ENCODE data around the gene LRRC63. TPM values are rescaled to one million over a fixed set of nuclear protein-coding genes. Genes with fewer than 3 reads are reported as not detected.

LRRC63 gene
- total and polyA plus RNA-seq, 9 of the 15 experiments (the other 6 are each of a cell fraction or from before 2014, with no cell fraction given), result 0.07 to 0.41 (median 0.24) TPM; not detected in 1

GRCh38 chr13:46169758-46170157 is 42.0 kb upstream of the LRRC63 start (continued):
- TF ChIP-seq PKNOX1 (IDR thresholded peaks at IDR 0.05), result no peak
- TF ChIP-seq BRCA1 (IDR thresholded peaks at IDR 0.05), result no peak
- no peak for TF ChIP-seq BRCA1 (CRISPR knock-in tag; IDR thresholded peaks at IDR 0.05)
- TF ChIP-seq MGA (IDR thresholded peaks at IDR 0.05), result no peak
- no peak for TF ChIP-seq ARID2 (IDR thresholded peaks at IDR 0.05)
- TF ChIP-seq TCF7L2 (IDR thresholded peaks at IDR 0.05; ENCODE audit: low read depth, low read length), result no peak
- TF ChIP-seq NELFE (IDR thresholded peaks at IDR 0.05; ENCODE audit: insufficient read depth, insufficient read length), result no peak
- TF ChIP-seq CEBPB (tag; IDR thresholded peaks at IDR 0.05), result no peak
- TF ChIP-seq MEF2D (tag; conservative IDR thresholded peaks at IDR 0.05; ENCODE audit: low read depth), result no peak
- TF ChIP-seq ZNF512 (tag; IDR thresholded peaks at IDR 0.05), result no peak
- TF ChIP-seq ZNF77 (CRISPR knock-in tag; IDR thresholded peaks at IDR 0.05), result no peak
- TF ChIP-seq TCF15 (CRISPR knock-in tag; IDR thresholded peaks at IDR 0.05), result no peak
- no peak for TF ChIP-seq CHD4 (IDR thresholded peaks at IDR 0.05; ENCODE audit: insufficient read depth, insufficient replicate concordance, low read depth, low read length, poor library complexity, severe bottlenecking)

All from K562 (cell line).